Measurements from ENCODE around the gene OR6S1. TPM values are rescaled to one million over a fixed set of nuclear protein-coding genes. Genes with fewer than 3 reads are reported as not detected.
A peak's percentile ranks its signal among the peaks of the same experiment; 100 is the strongest.
"Not testable (repeated sequence)": the region's sequence is repeated elsewhere in the genome, so short reads cannot be mapped to it uniquely, and the experiment has no call there.

Gene OR6S1
- total and polyA plus RNA-seq, 2 donors: not detected

GRCh38 chr14:20658246-20658645 lies 16.8 kb upstream of the OR6S1 start:
- H3K9me3 ChIP-seq (ENCODE audit: control insufficient read depth in 2 of 2, insufficient read depth in 1 of 2, low read length in 1 of 2): no peaks in the 10 kb centered on the region
- no peak overlapping the region for H3K27ac ChIP-seq (ENCODE audit: low read depth in 1 of 2, low read length in 1 of 2)
- DNase-seq (ENCODE audit: low read depth in 6 of 9, low spot score in 9 of 9): no peak
- H3K27me3 ChIP-seq (ENCODE audit: control insufficient read depth in 2 of 2, insufficient read depth in 1 of 2, low read length in 1 of 2): peaks cover 32 to 79% of the 10 kb centered on the region in 2 donors
- WGBS: 73% methylated on average over 3 of the region's 3 CpGs
- no peak overlapping the region for H3K4me3 ChIP-seq (ENCODE audit: low read length in 2 of 2)
- no peaks in the 10 kb centered on the region for H3K36me3 ChIP-seq (ENCODE audit: control insufficient read depth in 2 of 2, insufficient read depth in 2 of 2, low read length in 1 of 2)
- peaks cover 2 to 4% of the 10 kb centered on the region in 2 donors for H3K4me1 ChIP-seq (ENCODE audit: control insufficient read depth in 2 of 2, insufficient read depth in 2 of 2, low read length in 2 of 2)

DNA sequence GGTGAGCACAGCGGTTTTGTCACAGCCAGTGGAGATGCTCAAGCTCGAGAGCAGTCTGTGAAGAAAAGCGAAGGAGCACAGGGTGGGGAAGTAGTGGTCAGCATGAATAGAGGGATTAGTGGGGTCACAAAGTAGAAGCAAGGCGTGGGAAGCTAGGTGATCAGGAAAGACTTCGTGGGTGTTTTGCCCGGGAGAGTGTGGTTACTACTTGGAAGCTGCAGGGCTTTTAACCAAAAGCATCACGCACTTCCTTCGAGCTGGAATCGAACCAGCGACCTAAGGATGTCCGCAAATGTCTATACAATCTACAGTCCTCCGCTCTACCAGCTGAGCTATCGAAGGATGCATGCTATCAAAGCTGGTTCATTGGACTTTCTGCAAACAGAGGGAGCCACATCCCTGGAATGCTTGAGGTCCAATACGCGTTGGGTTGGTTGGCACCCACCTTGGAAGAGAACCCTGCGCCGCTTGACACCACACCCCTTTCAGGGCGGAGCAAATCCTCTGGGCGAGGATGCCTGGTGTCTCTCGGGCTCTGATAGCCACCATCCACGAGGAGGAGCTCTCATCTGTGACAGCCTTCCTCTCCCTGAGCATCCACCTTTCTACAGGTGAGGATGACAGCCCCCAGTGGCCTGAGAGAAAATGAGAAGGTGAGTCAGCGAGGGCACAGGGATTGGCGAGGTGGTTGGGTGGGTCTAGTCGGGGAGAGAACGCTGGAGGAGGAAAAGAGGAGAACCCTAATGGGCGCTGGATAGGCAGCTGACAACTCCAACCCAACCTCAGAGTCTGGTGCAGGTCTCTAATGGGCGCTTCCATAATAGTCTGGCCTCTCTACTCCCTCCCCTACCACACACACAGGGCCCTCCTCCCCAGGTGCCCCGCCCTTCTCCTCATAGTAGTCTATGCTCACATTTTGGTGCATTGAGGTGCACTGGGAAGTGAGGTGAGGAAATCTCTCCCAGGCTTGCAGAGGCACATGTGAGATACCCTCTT lies 16.0 kb upstream of the OR6S1 start:
- H3K27me3 ChIP-seq (ENCODE audit: control insufficient read depth in 2 of 2, insufficient read depth in 1 of 2, low read length in 1 of 2): peaks cover 32 to 79% of the 10 kb centered on the region in 2 donors
- WGBS: 35% methylated on average over 28 of the region's 28 CpGs
- DNase-seq (ENCODE audit: low read depth in 6 of 9, low spot score in 9 of 9): peak in 1 of 9 donors; percentile 5
- H3K36me3 ChIP-seq (ENCODE audit: control insufficient read depth in 2 of 2, insufficient read depth in 2 of 2, low read length in 1 of 2): no peaks in the 10 kb centered on the region
- H3K4me1 ChIP-seq (ENCODE audit: control insufficient read depth in 2 of 2, insufficient read depth in 2 of 2, low read length in 2 of 2): peaks cover 2 to 4% of the 10 kb centered on the region in 2 donors
- H3K9me3 ChIP-seq (ENCODE audit: control insufficient read depth in 2 of 2, insufficient read depth in 1 of 2, low read length in 1 of 2): no peaks in the 10 kb centered on the region
- no peak overlapping the region for H3K4me3 ChIP-seq (ENCODE audit: low read length in 2 of 2)
- no peak overlapping the region for H3K27ac ChIP-seq (ENCODE audit: low read depth in 1 of 2, low read length in 1 of 2)

GRCh38 chr14:20656274-20656673 lies 14.8 kb upstream of the OR6S1 start:
- H3K27me3 ChIP-seq (ENCODE audit: control insufficient read depth in 2 of 2, insufficient read depth in 1 of 2, low read length in 1 of 2): peaks cover 37 to 78% of the 10 kb centered on the region in 2 donors
- H3K27ac ChIP-seq (ENCODE audit: low read depth in 1 of 2, low read length in 1 of 2): no peak overlapping the region
- 85% methylated on average over 4 of the region's 4 CpGs for WGBS
- peaks cover 0 to 2% of the 10 kb centered on the region in 2 donors for H3K4me1 ChIP-seq (ENCODE audit: control insufficient read depth in 2 of 2, insufficient read depth in 2 of 2, low read length in 2 of 2)
- no peak overlapping the region for H3K4me3 ChIP-seq (ENCODE audit: low read length in 2 of 2)
- H3K36me3 ChIP-seq (ENCODE audit: control insufficient read depth in 2 of 2, insufficient read depth in 2 of 2, low read length in 1 of 2): no peaks in the 10 kb centered on the region
- no peak for DNase-seq (ENCODE audit: low read depth in 6 of 9, low spot score in 9 of 9)
- no peaks in the 10 kb centered on the region for H3K9me3 ChIP-seq (ENCODE audit: control insufficient read depth in 2 of 2, insufficient read depth in 1 of 2, low read length in 1 of 2)

DNA sequence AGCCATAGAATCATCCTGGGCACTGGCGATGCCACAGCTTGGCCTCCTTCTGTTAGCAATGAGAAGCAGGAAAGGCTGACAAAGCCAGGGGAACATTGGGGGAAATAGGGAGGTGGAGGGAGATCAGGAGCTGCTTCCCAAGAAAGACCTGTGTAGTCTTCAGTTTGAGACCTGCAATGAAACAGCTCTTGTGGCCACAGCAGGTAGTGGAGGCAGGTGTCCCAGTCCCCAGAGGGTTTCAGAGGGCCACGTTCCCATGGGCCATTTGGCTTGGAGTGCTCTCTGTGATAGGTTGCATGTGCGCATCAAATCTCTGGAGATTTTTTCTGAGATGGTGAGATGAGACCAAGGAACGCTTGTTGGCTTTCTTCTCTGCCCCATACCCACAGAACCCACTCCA lies 14.4 kb upstream of the OR6S1 start:
- peaks cover 35 to 76% of the 10 kb centered on the region in 2 donors for H3K27me3 ChIP-seq (ENCODE audit: control insufficient read depth in 2 of 2, insufficient read depth in 1 of 2, low read length in 1 of 2)
- WGBS: 87% methylated on average over 4 of the region's 4 CpGs
- H3K27ac ChIP-seq (ENCODE audit: low read depth in 1 of 2, low read length in 1 of 2): no peak overlapping the region
- DNase-seq (ENCODE audit: low read depth in 6 of 9, low spot score in 9 of 9): no peak
- H3K9me3 ChIP-seq (ENCODE audit: control insufficient read depth in 2 of 2, insufficient read depth in 1 of 2, low read length in 1 of 2): no peaks in the 10 kb centered on the region
- H3K4me3 ChIP-seq (ENCODE audit: low read length in 2 of 2): no peak overlapping the region
- H3K4me1 ChIP-seq (ENCODE audit: control insufficient read depth in 2 of 2, insufficient read depth in 2 of 2, low read length in 2 of 2): peaks cover 0 to 2% of the 10 kb centered on the region in 2 donors
- no peaks in the 10 kb centered on the region for H3K36me3 ChIP-seq (ENCODE audit: control insufficient read depth in 2 of 2, insufficient read depth in 2 of 2, low read length in 1 of 2)

DNA sequence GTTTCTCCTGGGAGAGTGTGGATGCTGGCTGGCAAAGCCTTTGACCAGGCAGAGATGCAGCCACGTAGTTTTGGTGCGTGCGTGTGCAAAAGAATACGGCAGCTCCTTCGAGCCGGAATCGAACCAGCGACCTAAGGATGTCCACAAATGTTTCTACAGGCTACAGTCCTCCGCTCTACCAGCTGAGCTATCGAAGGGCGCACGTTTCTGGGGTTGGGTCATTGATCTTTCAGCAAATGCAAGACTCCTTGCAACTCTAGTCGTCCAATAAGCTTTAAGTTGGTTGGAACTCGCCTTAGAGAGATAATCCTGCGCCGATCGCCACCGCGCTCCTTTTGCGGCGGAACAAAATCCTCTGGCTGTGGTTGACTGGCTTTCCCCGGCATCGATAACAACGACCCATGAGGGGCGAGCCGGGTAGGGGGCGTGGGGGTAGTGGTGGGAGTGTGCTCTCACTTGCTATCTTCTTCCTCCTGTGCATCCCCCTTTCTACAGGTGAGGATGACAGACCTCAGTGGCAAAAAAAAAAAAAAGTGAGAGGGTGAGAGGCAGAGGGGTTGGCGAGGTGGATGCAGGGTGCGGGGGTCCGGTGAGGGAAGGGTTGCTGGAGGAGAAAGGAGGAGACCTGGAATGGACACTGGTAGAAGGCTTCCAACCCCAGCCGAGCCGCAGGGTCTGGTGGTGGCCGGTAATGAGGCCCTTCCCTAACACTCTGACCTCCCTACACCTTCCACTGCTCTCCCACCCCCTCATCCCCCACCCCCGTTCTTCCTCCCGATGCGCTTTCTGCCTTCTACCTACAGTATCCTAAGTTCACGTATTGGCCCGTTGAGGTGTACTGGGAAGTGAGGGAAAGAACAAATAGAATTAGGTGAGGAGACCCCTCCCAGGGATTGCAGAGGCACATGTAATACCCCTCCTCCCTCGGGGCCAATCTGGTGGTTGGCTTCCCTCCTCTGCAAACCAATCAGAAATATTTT lies 11.8 kb upstream of the OR6S1 start:
- WGBS: 8% methylated on average over 39 of the region's 39 CpGs
- H3K4me1 ChIP-seq (ENCODE audit: control insufficient read depth in 2 of 2, insufficient read depth in 2 of 2, low read length in 2 of 2): peaks cover 0 to 2% of the 10 kb centered on the region in 2 donors
- no peak overlapping the region for H3K4me3 ChIP-seq (ENCODE audit: low read length in 2 of 2)
- peaks cover 31 to 62% of the 10 kb centered on the region in 2 donors for H3K27me3 ChIP-seq (ENCODE audit: control insufficient read depth in 2 of 2, insufficient read depth in 1 of 2, low read length in 1 of 2)
- H3K36me3 ChIP-seq (ENCODE audit: control insufficient read depth in 2 of 2, insufficient read depth in 2 of 2, low read length in 1 of 2): no peaks in the 10 kb centered on the region
- DNase-seq (ENCODE audit: low read depth in 6 of 9, low spot score in 9 of 9): no peak
- no peaks in the 10 kb centered on the region for H3K9me3 ChIP-seq (ENCODE audit: control insufficient read depth in 2 of 2, insufficient read depth in 1 of 2, low read length in 1 of 2)
- no peak overlapping the region for H3K27ac ChIP-seq (ENCODE audit: low read depth in 1 of 2, low read length in 1 of 2)

DNA sequence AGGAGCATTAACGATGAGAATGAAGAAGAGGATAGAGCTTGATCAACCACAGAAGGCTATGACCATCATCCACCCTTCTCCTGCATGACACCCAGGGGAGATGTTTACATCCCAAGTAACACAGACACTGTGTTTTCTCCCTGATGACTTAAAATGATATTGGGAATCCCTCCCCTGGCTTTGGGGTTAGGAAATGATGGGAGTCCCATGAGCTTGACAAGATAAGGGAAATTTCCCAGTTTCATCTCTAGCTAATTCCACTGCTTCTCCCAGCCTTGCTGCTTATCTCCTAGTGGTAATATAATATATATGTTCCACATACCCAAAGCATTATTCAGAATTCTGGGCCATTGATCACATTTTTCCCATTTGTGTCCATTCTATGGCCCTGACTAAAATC lies 4.0 kb upstream of the OR6S1 start:
- Histone ChIP-seq H3K4me3 (ENCODE audit: low read length in 2 of 2) (no peak overlapping the region), H3K4me1 (ENCODE audit: control insufficient read depth in 2 of 2, insufficient read depth in 2 of 2, low read length in 2 of 2) (no peaks in the 10 kb centered on the region), H3K36me3 (ENCODE audit: control insufficient read depth in 2 of 2, insufficient read depth in 2 of 2, low read length in 1 of 2) (no peaks in the 10 kb centered on the region), H3K27ac (ENCODE audit: low read depth in 1 of 2, low read length in 1 of 2) (no peak overlapping the region), H3K9me3 (ENCODE audit: control insufficient read depth in 2 of 2, insufficient read depth in 1 of 2, low read length in 1 of 2) (no peaks in the 10 kb centered on the region), H3K27me3 (ENCODE audit: control insufficient read depth in 2 of 2, insufficient read depth in 1 of 2, low read length in 1 of 2) (peaks cover 8 to 11% of the 10 kb centered on the region in 2 donors)
- no peak for DNase-seq (ENCODE audit: low read depth in 6 of 9, low spot score in 9 of 9)
- WGBS: 98% methylated on average over 1 of the region's 1 CpG

DNA sequence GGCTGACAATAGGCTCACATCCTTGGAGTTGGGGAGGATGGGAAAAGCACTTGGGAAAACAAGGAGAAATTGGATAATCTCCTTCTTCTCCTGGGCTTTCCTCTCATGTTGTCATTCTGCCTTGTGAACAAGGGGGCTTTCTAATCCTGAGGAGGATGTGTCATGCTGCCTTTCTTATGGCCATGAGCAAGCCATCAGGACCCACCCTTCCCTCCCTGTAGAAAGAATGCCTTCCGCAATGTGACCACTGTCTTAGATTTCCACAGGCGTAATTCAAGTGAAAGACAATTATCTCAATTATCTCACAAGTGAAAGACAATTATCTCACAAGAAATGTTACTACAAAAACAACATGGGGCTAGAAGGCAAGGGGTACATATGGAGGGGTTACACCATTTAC lies 3.0 kb upstream of the OR6S1 start:
- H3K36me3 ChIP-seq (ENCODE audit: control insufficient read depth in 2 of 2, insufficient read depth in 2 of 2, low read length in 1 of 2): no peaks in the 10 kb centered on the region
- H3K4me1 ChIP-seq (ENCODE audit: control insufficient read depth in 2 of 2, insufficient read depth in 2 of 2, low read length in 2 of 2): no peaks in the 10 kb centered on the region
- DNase-seq (ENCODE audit: low read depth in 6 of 9, low spot score in 9 of 9): no peak
- no peak overlapping the region for H3K27ac ChIP-seq (ENCODE audit: low read depth in 1 of 2, low read length in 1 of 2)
- peaks cover 8 to 11% of the 10 kb centered on the region in 2 donors for H3K27me3 ChIP-seq (ENCODE audit: control insufficient read depth in 2 of 2, insufficient read depth in 1 of 2, low read length in 1 of 2)
- no peak overlapping the region for H3K4me3 ChIP-seq (ENCODE audit: low read length in 2 of 2)
- 96% methylated on average over 2 of the region's 2 CpGs for WGBS
- no peaks in the 10 kb centered on the region for H3K9me3 ChIP-seq (ENCODE audit: control insufficient read depth in 2 of 2, insufficient read depth in 1 of 2, low read length in 1 of 2)

DNA sequence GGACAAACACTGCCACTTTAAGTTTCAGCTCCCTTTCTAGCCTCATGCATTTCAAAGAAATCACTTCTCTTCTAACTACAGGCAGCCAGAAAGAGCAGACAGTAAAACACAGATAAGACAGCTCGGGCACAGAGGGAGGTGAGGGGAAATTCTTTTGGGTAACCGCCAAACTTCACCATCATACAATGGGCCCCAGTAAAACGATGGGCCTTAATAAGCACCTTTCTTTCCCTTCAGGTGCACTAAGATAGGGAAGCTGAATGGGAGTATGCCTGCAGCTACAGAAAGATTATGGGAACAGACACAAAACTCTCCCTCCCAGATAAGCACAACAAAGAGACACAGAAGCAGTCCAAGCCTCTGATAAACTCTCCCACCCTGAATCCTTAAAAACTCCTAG lies 1.3 kb upstream of the OR6S1 start:
- not testable (repeated sequence) for H3K27ac ChIP-seq (ENCODE audit: low read depth in 1 of 2, low read length in 1 of 2); H3K36me3 ChIP-seq (ENCODE audit: control insufficient read depth in 2 of 2, insufficient read depth in 2 of 2, low read length in 1 of 2); H3K27me3 ChIP-seq (ENCODE audit: control insufficient read depth in 2 of 2, insufficient read depth in 1 of 2, low read length in 1 of 2); DNase-seq (ENCODE audit: low read depth in 6 of 9, low spot score in 9 of 9); H3K9me3 ChIP-seq (ENCODE audit: control insufficient read depth in 2 of 2, insufficient read depth in 1 of 2, low read length in 1 of 2); H3K4me1 ChIP-seq (ENCODE audit: control insufficient read depth in 2 of 2, insufficient read depth in 2 of 2, low read length in 2 of 2); H3K4me3 ChIP-seq (ENCODE audit: low read length in 2 of 2)
- 58% methylated on average over 3 of the region's 3 CpGs for WGBS

Measured in thymus (tissue), 11 donors.